GM13976 (cell line): Measurements from ENCODE around the gene ELP4.

Experiments
- DNase-seq: peaks from one replicate; pipeline ENCODE4 v3.0.0; 2012; ENCODE audit warnings: low spot score
- CTCF ChIP-seq: IDR thresholded peaks from 2 replicates; pipeline ENCODE4 v1.5.1; 2012; ENCODE audit warnings: borderline replicate concordance, mild to moderate bottlenecking; ENCODE audit not compliant: insufficient read depth; ENCODE audit errors: extremely low read depth, missing control alignments, control extremely low read depth
- in situ Hi-C: fragments of 300-500 bp; cut with MboI; formaldehyde crosslinking; loops from one replicate; pipeline ENCODE4 v1.12.0; 2022; ENCODE audit warnings: low sequenced_read_pairs, mixed read lengths, inconsistent platforms; ENCODE audit not compliant: unreplicated experiment

ELP4 gene

GRCh38 chr11:31770011-31770700, 260.6 kb downstream of the ELP4 start:
- DNase-seq, result no peak
- TF ChIP-seq CTCF, result no peak
- in situ Hi-C loops, result no loop called here

GRCh38 chr11:31772412-31772811, 262.8 kb downstream of the ELP4 start:
- no peak for DNase-seq
- TF ChIP-seq CTCF, result no peak
- in situ Hi-C loops, result no loop called here

- in situ Hi-C loops, result no loop called here
- DNase-seq, result no peak
- no peak for TF ChIP-seq CTCF
Observed at GRCh38 chr11:31779374-31779791, 269.8 kb downstream of the ELP4 start.

- in situ Hi-C loops, result no loop called here
- no peak for TF ChIP-seq CTCF
- no peak for DNase-seq
Observed at GRCh38 chr11:31780078-31780477, 270.5 kb downstream of the ELP4 start.

GRCh38 chr11:31780480-31780971, 271.0 kb downstream of the ELP4 start:
- DNase-seq, result no peak
- TF ChIP-seq CTCF, result no peak
- in situ Hi-C loops, result no loop called here

GRCh38 chr11:31782257-31782656, 272.7 kb downstream of the ELP4 start:
- in situ Hi-C loops, result no loop called here
- DNase-seq, result no peak
- no peak for TF ChIP-seq CTCF
